Measurements from ENCODE around the gene MICAL1.

Gene MICAL1

GRCh38 chr6:109428889-109429477, 26.6 kb downstream of the MICAL1 start:
- peak; percentile 70 for DNase-seq

GRCh38 chr6:109424946-109425345, 30.6 kb downstream of the MICAL1 start:
- peak; percentile 70 for DNase-seq

- DNase-seq, result no peak
These were observed 34.4 kb downstream of the MICAL1 start for GRCh38 chr6:109421184-109421583.

- DNase-seq, result peak; percentile 59
These were observed 34.8 kb downstream of the MICAL1 start for GRCh38 chr6:109420751-109421150.

GRCh38 chr6:109417646-109418045, 37.9 kb downstream of the MICAL1 start:
- DNase-seq, result no peak

GRCh38 chr6:109411034-109411433, 44.5 kb downstream of the MICAL1 start:
- DNase-seq, result peak; percentile 16

- peak; percentile 57 for DNase-seq
These were observed 49.4 kb downstream of the MICAL1 start for GRCh38 chr6:109406196-109406595.

- DNase-seq, result no peak
These were observed 58.6 kb downstream of the MICAL1 start for GRCh38 chr6:109397020-109397419.

- no peak for DNase-seq
These were observed 59.4 kb downstream of the MICAL1 start for GRCh38 chr6:109396046-109396718.
